GM18526 (cell line): ENCODE data around the gene TSSK3.

Source experiments
- POLR2A ChIP-seq: IDR thresholded peaks from 3 replicates; pipeline ENCODE4 v1.6.1; 2011; ENCODE audit not compliant: insufficient read length; ENCODE audit errors: extremely low read depth

TSSK3 gene

GRCh38 chr1:32399843-32400242 is 37.5 kb downstream of the TSSK3 start:
- no peak for TF ChIP-seq POLR2A

- TF ChIP-seq POLR2A, result no peak
Measured at GRCh38 chr1:32400876-32401631, 38.7 kb downstream of the TSSK3 start.

GRCh38 chr1:32404946-32405345 is 42.6 kb downstream of the TSSK3 start:
- TF ChIP-seq POLR2A, result no peak

GRCh38 chr1:32405672-32406467 is 43.5 kb downstream of the TSSK3 start:
- no peak for TF ChIP-seq POLR2A

GRCh38 chr1:32406629-32407111 is 44.3 kb downstream of the TSSK3 start:
- no peak for TF ChIP-seq POLR2A

- TF ChIP-seq POLR2A, result no peak
Measured at GRCh38 chr1:32411261-32411660, 48.9 kb downstream of the TSSK3 start.

GRCh38 chr1:32413507-32414185 is 51.3 kb downstream of the TSSK3 start:
- no peak for TF ChIP-seq POLR2A
